ENCODE data around the gene CTNNB1.

Gene CTNNB1

GRCh38 chr3:41193794-41194539 is 5.3 kb upstream of the CTNNB1 start:
- no peak for DNase-seq

- no peak for DNase-seq
Observed at GRCh38 chr3:41194701-41195100, 4.6 kb upstream of the CTNNB1 start.

GRCh38 chr3:41195946-41196345 is 3.4 kb upstream of the CTNNB1 start:
- DNase-seq, result no peak

GRCh38 chr3:41196499-41197410 is 2.5 kb upstream of the CTNNB1 start:
- no peak for DNase-seq

GRCh38 chr3:41198046-41198445 is 1.3 kb upstream of the CTNNB1 start:
- DNase-seq, result no peak

- DNase-seq, result no peak
Observed at GRCh38 chr3:41198526-41198925, 779 bp upstream of the CTNNB1 start.

GRCh38 chr3:41199866-41200668 is 762 bp downstream of the CTNNB1 start:
- DNase-seq, result no peak

GRCh38 chr3:41200669-41201021 is 1.3 kb downstream of the CTNNB1 start:
- DNase-seq, result no peak

GRCh38 chr3:41202075-41202833 is 2.9 kb downstream of the CTNNB1 start:
- no peak for DNase-seq

GRCh38 chr3:41202834-41203345 is 3.6 kb downstream of the CTNNB1 start:
- no peak for DNase-seq

GRCh38 chr3:41204369-41204768 is 5.1 kb downstream of the CTNNB1 start:
- no peak for DNase-seq

GRCh38 chr3:41205591-41205990 is 6.3 kb downstream of the CTNNB1 start:
- DNase-seq, result no peak

- no peak for DNase-seq
Observed at GRCh38 chr3:41207355-41207754, 8.1 kb downstream of the CTNNB1 start.

GRCh38 chr3:41208507-41209220 is 9.4 kb downstream of the CTNNB1 start:
- DNase-seq, result no peak

GRCh38 chr3:41209646-41210045 is 10.3 kb downstream of the CTNNB1 start:
- DNase-seq, result no peak

- DNase-seq, result no peak
Observed at GRCh38 chr3:41210966-41211365, 11.7 kb downstream of the CTNNB1 start.

- DNase-seq, result no peak
Observed at GRCh38 chr3:41212088-41212487, 12.8 kb downstream of the CTNNB1 start.

- no peak for DNase-seq
Observed at GRCh38 chr3:41213588-41213987, 14.3 kb downstream of the CTNNB1 start.

- DNase-seq, result no peak
Observed at GRCh38 chr3:41216422-41216821, 17.1 kb downstream of the CTNNB1 start.

- DNase-seq, result no peak
Observed at GRCh38 chr3:41216993-41217392, 17.7 kb downstream of the CTNNB1 start.

GRCh38 chr3:41219424-41219823 is 20.1 kb downstream of the CTNNB1 start:
- no peak for DNase-seq

Data from activated T-cell treated with anti-CD3 and anti-CD28 coated beads, Interleukin-2, amount 50 U/mL, for 1 hour (primary cell).